GM15510 (cell line): ENCODE results near the gene PRRX2.
A peak's percentile ranks its signal among the peaks of the same experiment; 100 is the strongest.

Experiments used
- POLR2A ChIP-seq: IDR thresholded peaks from 3 replicates; pipeline ENCODE4 v1.6.1; 2011; ENCODE audit warnings: borderline replicate concordance; ENCODE audit not compliant: insufficient read length; ENCODE audit errors: extremely low read depth

Gene PRRX2

DNA sequence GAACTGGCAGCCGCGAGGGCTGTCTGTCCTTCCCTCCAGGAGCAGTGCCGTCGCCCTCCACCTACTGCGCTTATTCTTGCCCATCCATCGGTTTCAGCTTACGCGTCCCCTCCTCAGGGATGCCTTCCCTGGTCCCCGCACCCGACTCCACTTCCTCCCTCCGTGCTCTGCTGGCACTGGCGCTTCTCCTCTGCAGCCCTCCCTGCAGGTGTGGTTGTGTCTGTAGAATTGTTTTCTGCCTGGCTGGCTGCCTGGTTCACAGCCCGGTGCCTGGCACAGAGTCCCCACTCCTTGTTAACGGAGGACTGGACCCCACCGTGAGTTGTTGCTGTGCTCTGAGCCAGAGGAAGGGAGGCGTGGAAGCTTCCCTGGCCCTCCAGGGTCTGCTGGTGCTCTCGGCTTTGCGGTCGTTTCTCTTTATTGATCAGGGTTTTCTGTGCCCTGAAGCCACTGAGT lies 33.7 kb upstream of the PRRX2 start:
- no peak for TF ChIP-seq POLR2A

DNA sequence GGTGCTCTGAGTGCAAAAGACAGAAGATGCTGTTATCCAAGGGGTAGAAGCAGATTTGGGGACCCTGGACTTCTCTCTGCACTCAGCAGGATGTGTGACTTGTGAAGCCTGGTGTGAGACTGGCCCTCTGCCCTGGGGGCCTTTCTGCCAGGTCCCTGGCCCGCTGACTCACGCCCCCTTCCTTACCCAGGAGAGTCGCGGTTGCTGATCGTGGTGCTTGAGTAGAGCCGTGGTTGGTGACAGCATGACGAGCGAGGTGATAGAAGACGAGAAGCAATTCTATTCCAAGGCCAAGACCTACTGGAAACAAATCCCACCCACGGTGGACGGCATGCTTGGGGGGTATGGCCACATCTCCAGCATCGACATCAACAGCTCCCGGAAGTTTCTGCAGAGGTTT lies 33.0 kb upstream of the PRRX2 start:
- no peak for TF ChIP-seq POLR2A

DNA sequence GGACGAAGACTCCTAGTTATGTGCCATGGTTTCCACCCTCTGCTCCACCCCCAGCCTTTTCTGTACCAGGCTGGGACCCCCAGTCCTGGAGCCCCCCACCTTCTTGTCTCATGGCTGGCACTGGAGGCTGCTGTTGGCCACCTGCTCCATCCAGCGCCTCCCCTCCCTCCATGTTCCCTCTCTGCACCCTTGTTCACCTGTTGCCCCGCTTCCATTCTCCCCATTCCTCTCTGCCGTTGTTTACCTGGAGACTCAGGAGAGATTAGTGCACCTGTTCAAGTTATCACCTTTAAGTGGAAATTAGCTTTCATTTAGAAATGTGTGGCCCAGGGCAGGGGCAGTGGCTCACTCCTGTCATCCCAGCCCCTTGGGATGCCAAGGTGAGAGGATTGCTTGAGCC lies 32.2 kb upstream of the PRRX2 start:
- no peak for TF ChIP-seq POLR2A

DNA sequence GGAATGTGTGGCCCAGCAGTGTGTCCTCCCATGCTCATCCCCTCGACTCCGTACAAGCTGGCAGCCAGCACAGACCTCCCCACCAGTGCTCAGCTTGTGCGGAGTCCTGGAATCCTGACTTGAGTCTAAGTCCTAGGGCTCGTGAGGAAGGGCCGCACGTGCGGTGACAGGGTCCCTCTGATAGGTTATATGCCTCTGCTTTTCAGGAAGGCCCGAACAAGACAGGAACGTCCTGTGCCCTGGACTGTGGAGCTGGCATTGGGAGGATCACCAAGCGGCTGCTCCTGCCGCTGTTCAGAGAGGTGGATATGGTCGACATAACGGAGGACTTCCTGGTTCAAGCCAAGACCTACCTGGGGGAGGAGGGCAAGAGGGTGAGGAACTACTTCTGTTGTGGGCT lies 31.6 kb upstream of the PRRX2 start:
- TF ChIP-seq POLR2A: no peak

DNA sequence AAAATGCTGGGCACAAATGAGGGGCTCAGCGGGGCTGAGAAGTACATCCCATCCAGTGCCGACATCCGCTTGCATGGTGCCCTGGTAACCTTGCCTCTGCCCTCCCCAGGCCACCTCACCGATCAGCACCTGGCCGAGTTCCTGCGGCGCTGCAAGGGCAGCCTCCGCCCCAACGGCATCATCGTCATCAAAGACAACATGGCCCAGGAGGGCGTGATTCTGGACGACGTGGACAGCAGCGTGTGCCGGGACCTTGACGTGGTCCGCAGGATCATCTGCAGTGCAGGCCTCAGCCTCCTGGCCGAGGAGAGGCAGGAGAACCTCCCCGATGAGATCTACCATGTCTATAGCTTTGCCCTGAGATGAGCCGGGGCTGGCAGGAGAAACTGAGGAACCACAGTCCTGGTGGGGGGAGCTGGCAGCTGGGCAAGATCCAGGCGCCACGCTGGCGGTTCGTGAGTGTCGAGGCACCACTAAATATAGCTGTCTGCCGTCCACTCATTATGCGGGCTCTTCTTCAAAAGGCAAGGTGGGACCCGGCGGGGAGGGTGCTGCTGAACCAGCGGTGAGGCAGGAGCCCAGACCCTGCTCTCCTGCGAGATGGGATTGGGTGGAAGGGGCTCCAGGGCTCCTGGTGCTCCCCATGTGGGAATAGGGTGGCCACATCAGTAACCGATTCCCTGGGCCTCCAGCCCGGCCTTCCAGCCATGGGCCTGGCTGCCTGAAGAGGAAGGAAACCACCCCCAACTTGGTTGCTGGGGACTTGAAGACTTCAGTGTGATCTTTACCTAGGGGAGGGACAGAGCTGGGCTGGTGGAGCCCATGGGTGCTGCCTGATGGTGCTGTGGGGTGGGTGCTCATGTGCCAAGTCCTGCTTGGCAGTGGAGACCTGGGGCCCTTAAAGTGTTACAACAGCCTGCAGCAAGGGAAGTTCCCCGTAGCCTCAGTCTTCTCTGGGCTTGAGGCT lies 30.1 kb upstream of the PRRX2 start:
- TF ChIP-seq POLR2A: no peak

DNA sequence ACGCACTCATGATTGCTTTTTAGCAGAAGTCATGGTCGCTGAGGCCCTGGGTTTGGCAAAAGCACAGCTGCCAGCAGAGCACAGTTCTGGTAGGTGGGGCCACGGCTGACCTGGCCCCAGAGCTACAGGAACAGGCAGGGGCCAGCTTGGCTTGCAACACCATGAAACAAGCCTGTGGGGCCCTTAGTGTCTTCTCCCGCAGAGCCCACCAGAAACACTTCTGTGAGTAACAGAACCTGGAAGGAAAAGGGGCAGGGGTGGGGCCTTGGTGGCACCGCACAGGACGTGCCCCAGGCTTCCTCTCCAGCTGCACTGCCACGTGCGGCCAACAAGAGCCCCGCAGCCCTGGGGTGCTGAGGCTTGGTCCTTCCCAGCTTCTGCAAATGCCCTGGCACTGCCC lies 28.3 kb upstream of the PRRX2 start:
- no peak for TF ChIP-seq POLR2A

DNA sequence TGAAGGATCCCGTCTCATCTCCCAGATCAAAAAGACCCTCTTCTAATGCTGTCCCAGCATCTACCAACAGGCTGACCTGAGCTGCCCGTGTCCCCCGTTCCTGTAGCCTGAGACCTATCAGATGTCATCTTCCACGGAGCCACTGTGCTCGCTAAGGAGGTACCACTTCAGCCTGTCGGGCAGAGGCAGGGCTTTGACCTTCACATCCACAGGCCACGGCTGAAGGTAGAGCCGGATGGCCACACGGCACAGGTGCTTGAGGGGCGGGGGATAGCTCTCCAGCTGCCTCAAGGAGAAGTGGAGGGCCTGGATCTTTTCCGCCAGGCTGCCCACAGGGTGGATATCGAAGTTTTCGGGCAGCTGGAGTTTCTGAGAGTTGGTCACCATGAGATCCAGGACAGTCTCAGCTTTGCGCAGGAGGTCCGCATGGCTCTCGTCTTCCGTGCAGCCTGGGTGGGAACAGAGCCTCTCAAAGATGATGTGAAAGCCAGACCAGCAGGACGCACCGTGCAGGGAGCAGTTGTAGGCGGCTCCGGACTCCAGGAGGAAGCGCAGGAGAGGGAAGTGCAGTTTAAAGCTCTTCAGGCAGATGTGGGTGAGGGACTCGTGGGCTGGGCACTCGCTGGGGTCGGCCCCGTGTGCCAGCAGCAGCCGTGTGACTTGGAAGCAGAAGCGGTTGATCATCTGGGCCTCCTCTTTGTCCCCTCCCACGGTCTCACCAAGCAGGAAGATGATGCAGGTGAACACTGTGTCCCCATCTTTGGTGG lies 27.6 kb upstream of the PRRX2 start:
- no peak for TF ChIP-seq POLR2A

DNA sequence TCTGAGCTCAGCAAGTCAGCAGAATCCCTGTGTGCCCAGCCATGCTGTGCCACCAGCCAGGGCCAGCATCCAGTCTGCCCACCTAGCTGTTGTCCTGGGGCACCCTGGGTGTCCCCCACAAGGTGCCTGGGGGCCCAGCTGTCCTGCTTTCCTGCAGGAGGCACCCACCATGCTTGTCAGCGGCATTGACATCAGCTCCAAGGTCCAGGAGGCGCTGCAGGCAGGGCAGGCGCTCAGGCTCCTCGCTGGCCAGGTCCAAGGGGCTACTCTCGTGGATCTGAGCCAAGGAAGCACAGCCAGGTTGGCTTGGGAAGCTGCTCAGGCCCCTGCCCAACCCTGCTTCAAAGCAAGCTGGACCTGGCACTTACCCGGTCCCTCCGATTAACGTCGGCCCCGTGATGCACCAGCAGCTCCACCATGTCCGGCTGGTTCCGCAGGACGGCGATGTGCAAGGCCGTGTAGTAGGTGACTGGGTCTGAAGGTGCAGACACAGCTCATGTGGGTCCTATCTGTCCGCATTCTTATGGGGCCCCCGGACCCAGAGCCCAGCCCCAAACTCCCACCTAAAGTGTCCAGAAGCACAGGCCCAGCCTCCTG lies 26.3 kb upstream of the PRRX2 start:
- TF ChIP-seq POLR2A: no peak

DNA sequence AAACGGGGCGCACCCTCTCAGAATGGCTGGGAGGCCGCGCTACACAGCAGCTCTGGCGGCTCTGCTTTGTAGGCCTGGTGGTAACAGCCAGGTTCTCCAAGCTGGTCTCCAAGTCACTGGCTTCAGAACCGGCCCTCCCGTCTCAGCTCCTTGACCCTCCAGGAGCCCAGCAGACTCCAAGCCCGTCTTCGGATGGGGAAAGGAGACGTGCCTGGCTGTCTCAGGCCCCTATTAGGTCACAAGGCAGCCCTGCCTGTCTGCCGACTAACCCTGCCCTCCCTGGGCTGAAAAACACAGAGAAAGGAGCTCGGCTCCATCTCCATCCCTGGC lies 25.7 kb upstream of the PRRX2 start:
- TF ChIP-seq POLR2A: no peak

DNA sequence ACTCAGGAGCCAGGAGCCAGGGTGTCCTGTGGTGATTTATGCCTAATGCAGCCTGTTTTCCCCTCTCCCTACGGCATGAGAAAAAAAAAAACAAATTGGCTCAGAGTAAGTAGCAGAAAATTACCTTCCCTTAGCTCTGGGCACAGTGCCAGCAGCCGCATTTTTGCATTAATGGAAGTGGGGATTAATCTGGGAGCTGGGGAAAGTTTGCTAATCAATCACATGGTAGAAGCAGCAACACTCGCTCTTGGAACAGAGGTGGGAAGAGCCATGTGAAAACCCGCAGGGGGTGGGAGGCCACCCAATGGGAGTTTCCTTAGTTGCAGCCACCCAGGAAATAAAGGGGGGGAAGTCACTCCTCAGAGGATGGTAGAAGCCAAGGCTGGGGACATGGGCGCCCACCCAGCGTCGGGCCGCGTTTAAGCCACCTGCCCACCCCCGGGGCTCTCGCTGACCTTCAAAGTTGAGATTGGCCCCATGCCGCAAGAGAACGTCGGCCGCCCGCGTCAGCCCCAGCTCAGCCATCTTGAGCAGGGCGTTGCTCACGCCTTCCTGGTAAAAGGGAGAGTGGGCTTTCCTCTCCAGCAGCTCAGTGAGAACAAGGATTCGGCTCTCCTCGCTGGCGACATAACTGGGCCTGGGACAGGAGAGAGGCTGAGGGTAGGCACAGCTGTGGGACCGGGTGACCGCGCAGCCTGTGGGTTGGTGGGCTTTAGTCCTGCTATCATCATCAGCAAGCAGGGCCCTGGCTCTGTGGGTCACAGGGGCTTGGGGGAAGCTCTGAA lies 25.2 kb upstream of the PRRX2 start:
- TF ChIP-seq POLR2A: no peak

DNA sequence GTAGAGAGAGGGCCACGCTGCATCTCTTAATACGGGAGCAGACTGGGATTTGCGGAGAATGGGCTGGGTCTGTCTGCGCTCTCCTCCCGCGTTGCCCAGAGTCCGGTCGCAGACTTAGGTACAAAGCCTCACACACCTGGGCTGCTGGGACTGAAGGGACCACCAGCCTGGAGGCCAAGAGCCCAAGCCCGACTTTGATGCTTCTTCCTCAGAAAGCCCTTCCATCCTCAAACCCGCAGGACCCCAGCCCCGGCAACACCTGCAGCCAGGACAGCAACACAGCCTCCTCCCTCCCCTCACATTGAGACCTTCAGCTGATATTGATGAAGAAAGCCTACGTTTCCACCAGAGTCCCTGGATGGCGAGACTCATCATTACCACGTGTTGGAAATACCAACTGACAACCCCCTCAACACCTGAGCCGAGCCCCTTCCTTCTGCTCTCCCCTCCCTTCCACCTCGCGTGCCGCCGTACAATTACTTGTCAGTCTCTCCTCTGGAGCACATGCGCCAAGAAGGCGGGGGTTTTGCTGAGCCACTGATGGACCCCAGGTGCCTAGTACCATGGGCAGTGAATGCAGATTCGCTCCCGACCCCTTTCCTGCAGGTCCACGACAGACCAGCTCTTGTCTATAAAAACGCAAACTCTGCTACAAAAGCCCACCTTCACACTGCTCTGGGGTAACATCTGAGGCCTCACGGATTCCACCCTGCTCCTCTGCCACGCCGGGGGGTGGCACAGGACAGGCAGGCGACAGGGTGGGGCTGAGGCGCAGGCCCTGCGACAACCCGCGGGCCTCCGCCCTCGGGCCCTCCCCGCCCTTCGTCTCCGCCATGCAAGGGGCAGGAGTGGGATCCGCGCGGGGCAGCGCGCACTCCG lies 24.3 kb upstream of the PRRX2 start:
- no peak for TF ChIP-seq POLR2A

DNA sequence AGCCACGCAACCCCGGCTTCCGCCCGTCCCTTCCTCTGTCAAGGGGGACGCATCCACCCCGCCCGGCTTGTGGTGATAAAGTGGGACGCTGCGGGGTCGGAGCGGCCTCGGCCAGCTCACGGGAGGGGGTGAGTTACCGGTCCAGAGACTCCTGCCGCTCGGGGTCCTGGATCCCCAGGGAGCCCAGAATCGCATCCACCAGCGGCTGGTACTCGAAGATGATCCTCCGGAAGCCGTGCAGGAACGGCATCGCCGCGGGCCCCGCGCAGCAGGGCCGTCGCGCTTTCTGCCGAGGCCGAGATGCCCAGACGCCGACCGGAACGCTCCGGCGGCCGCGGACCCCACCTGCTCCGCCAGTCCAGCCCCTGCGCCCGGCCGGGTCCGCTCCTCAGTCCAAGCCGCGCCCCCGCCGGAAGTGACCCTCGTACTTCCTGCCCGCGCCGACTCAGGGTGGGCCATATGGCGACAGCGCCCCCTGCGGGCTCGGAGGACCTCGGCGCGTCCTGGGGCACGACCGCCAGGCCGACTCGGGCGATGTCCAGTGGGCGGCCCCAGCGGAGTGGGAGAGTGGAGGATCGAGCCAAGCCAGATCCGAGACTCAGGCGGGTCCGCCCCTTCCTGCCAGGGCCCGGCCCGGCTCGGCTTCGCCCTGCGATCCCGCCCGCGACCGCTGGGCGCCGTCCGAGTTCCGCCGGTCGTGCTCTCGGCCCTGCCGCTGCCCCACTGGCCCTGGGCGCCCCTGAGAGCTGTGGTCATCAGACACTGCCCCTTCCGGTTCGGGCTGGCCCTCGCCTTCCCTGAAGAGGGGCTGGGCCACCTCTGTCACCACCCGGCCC lies 23.5 kb upstream of the PRRX2 start, which contains the start of gene ASB6:
ASB6 (minus strand) TSS at position 402 of the 836 bp plus-strand sequence; CDS start at position 250, 152 bp downstream.
- TF ChIP-seq POLR2A: peak; percentile 84

DNA sequence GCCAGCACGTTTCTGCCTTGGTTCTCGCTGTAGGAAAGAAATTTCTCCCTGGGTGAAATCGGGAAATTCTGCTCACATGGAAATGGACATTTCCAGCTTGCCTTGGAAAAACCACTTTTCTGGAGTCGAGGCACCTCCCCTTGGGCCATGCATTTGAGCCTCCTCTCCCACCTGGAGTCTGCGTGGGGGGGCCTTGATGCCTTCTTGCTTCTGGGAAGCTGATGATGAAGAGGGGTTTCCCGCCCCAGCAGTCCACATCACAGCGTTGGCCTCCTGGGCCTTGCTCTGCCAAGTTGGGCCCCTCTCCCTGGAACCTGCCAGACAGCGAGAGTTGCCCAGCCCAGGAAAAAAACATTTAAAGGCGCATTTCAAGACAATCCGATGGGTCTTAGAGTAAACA lies 21.7 kb upstream of the PRRX2 start:
- TF ChIP-seq POLR2A: no peak
